HG03558 (cell line): ENCODE results near the gene PSMB5.

Source experiments
- ATAC-seq: cut with Tn5 transposase; IDR thresholded peaks from one replicate; pipeline ENCODE4 v1.9.1; 2021; ENCODE audit warnings: moderate number of reproducible peaks; ENCODE audit not compliant: unreplicated experiment; ENCODE audit errors: extremely low read depth

The PSMB5 gene

GRCh38 chr14:23034498-23035302 is at the start of gene PSMB5:
Gene PSMB5, minus strand, starts transcription at chr14:23034900. Its CDS starts 19 bp downstream, at chr14:23034881.
- ATAC-seq, result peak; percentile 77

- no peak for ATAC-seq
These were observed 45.8 kb upstream of the PSMB5 start for GRCh38 chr14:23080474-23080873.

GRCh38 chr14:23079716-23080115 is 45.0 kb upstream of the PSMB5 start:
- no peak for ATAC-seq

GRCh38 chr14:23078692-23079116 is 44.0 kb upstream of the PSMB5 start:
- no peak for ATAC-seq

GRCh38 chr14:23077962-23078361 is 43.3 kb upstream of the PSMB5 start:
- ATAC-seq, result no peak

GRCh38 chr14:23076785-23077408 is 42.2 kb upstream of the PSMB5 start:
- ATAC-seq, result no peak

GRCh38 chr14:23074906-23075305 is 40.2 kb upstream of the PSMB5 start:
- no peak for ATAC-seq

GRCh38 chr14:23071921-23072539 is 37.3 kb upstream of the PSMB5 start:
- ATAC-seq, result no peak

- ATAC-seq, result peak; percentile 69
These were observed 36.7 kb upstream of the PSMB5 start for GRCh38 chr14:23071244-23071920.

GRCh38 chr14:23070262-23071129 is 35.8 kb upstream of the PSMB5 start:
- ATAC-seq, result no peak

- ATAC-seq, result no peak
These were observed 34.7 kb upstream of the PSMB5 start for GRCh38 chr14:23069413-23069806.

GRCh38 chr14:23068789-23069412 is 34.2 kb upstream of the PSMB5 start:
- no peak for ATAC-seq

GRCh38 chr14:23067847-23068788 is 33.4 kb upstream of the PSMB5 start:
- ATAC-seq, result no peak

- no peak for ATAC-seq
These were observed 32.4 kb upstream of the PSMB5 start for GRCh38 chr14:23066855-23067744.

- ATAC-seq, result no peak
These were observed 31.7 kb upstream of the PSMB5 start for GRCh38 chr14:23066368-23066767.

GRCh38 chr14:23063601-23064000 is 28.9 kb upstream of the PSMB5 start:
- no peak for ATAC-seq

GRCh38 chr14:23062002-23062401 is 27.3 kb upstream of the PSMB5 start:
- no peak for ATAC-seq
